H1 (cell line): ENCODE results near the gene RBMS2. TPM values are rescaled to one million over a fixed set of nuclear protein-coding genes. Genes with fewer than 3 reads are reported as not detected.
A peak's percentile ranks its signal among the peaks of the same experiment; 100 is the strongest.

Source experiments
- CBX8 ChIP-seq: fragments of 300-800, 300-1000 bp; sonication (generic); IDR thresholded peaks from 2 replicates; pipeline ENCODE4 v1.7.1; 2016; ENCODE audit warnings: low read depth, low read length, borderline replicate concordance
- CEBPB ChIP-seq: IDR thresholded peaks from 2 replicates; pipeline ENCODE4 v1.6.1; 2012; ENCODE audit warnings: low read depth, low read length
- CHD2 ChIP-seq: IDR thresholded peaks from 2 replicates; pipeline ENCODE4 v1.6.1; 2012; ENCODE audit warnings: low read length, improper control_type of control experiment
- EP300 ChIP-seq, 2 experiments: IDR thresholded peaks; 1 replicate in 1 of 2; 2 replicates in 1 of 2; pipeline ENCODE4 v1.6.1; 2011 to 2012; ENCODE audit warnings: low read depth in 2 of 2, low read length in 2 of 2, mild to moderate bottlenecking in 2 of 2, borderline replicate concordance in 1 of 2, inconsistent platforms in 1 of 2, moderate library complexity in 1 of 2
- JUN ChIP-seq: IDR thresholded peaks from 2 replicates; pipeline ENCODE4 v1.6.1; 2011; ENCODE audit warnings: low read depth, mild to moderate bottlenecking, improper control_type of control experiment, low read length
- RBBP5 ChIP-seq: IDR thresholded peaks from 2 replicates; pipeline ENCODE4 v1.7.1; 2012; ENCODE audit warnings: low read depth, mild to moderate bottlenecking, inconsistent platforms, low read length, moderate library complexity, borderline replicate concordance
- RFX5 ChIP-seq: IDR thresholded peaks from 2 replicates; pipeline ENCODE4 v1.6.1; 2011; ENCODE audit warnings: low read depth, low read length, improper control_type of control experiment, borderline replicate concordance
- RNF2 ChIP-seq: fragments of 200-900, 300-1000 bp; sonication (generic); IDR thresholded peaks from 2 replicates; pipeline ENCODE4 v1.7.1; 2016; ENCODE audit warnings: borderline replicate concordance, low read depth, mild to moderate bottlenecking, antibody characterized with exemption, low read length; ENCODE audit not compliant: poor library complexity, severe bottlenecking; ENCODE audit errors: missing control alignments
- SIX5 ChIP-seq: IDR thresholded peaks from 2 replicates; pipeline ENCODE4 v1.6.1; 2011; ENCODE audit warnings: mild to moderate bottlenecking, low read depth, low read length
- TCF12 ChIP-seq: IDR thresholded peaks from 2 replicates; pipeline ENCODE4 v1.6.1; 2011; ENCODE audit warnings: low read depth, mild to moderate bottlenecking, low read length
- polyA plus RNA-seq, 7 experiments: library from polyadenylated mRNA; depleted of rRNA in 3 of 7; stranded (reverse) in 5 of 7; unstranded in 2 of 7; fragments of >200 nt in 5 of 7; fragments of 200-250 nt in 2 of 7; gene quantifications; 1 replicate in 5 of 7; 2 replicates in 1 of 7; 4 replicates in 1 of 7; pipeline versions ENCODE4 v1.2.1 to v1.2.3, GENCODE V29; 2011 to 2013; ENCODE audit warnings: missing spikeins in 2 of 7, mixed read lengths in 2 of 7
- total RNA-seq: library from RNA; stranded (reverse); fragmentation: NEBNext Ultra II Directional; extraction: Animal tissue kit (Norgen Biotek cat#: 25700); gene quantifications from 2 replicates; pipeline ENCODE4 v1.2.1, GENCODE V29; 2021
- TF ChIP-seq, protein P1 (sequence below): fragments of 300-600 bp; sonication (generic); IDR thresholded peaks from 2 replicates; pipeline ENCODE4 v1.7.1; 2012; ENCODE audit warnings: low read length, moderate library complexity, mild to moderate bottlenecking, inconsistent platforms; ENCODE audit not compliant: insufficient replicate concordance

RBMS2 gene
- total and polyA plus RNA-seq, 2 of the 8 experiments (the other 6 are each of a cell fraction or from before 2014, with no cell fraction given): 9.6 to 31.3 TPM

DNA sequence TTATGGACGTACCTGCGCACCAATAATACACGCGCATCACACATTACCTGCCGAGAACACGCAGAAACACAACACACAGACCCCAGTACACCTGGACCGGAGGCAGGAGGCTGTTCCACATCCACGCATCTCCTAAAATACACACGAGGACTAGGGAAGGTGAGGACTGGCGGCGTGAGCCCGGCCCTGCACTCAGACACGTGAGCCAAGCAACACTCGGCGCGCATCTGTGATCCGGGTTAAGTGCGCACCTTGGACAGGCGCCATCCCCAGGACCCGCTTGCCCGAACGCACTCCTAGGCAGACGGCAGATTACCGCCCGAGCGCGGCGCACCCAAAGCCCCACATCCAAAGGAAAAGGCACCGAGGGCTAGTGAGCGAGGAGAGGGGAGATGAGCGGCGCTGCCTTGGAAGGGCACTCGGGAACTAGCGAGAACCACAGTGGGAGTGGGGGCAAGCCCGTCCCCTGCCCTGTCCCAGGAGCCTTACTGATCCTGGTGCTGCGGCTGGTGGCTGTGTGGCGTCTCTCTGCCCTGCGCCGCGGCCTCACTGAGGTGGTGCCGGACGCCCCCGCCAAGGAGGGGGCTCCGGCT, 34.1 kb upstream of the RBMS2 start (continued):
- no peak for TF ChIP-seq EP300 (IDR thresholded peaks at IDR 0.05; ENCODE audit: borderline replicate concordance in 1 of 2, low read depth in 2 of 2, low read length in 2 of 2)
- TF ChIP-seq CHD2: no peak
- TF ChIP-seq, protein P1, sequence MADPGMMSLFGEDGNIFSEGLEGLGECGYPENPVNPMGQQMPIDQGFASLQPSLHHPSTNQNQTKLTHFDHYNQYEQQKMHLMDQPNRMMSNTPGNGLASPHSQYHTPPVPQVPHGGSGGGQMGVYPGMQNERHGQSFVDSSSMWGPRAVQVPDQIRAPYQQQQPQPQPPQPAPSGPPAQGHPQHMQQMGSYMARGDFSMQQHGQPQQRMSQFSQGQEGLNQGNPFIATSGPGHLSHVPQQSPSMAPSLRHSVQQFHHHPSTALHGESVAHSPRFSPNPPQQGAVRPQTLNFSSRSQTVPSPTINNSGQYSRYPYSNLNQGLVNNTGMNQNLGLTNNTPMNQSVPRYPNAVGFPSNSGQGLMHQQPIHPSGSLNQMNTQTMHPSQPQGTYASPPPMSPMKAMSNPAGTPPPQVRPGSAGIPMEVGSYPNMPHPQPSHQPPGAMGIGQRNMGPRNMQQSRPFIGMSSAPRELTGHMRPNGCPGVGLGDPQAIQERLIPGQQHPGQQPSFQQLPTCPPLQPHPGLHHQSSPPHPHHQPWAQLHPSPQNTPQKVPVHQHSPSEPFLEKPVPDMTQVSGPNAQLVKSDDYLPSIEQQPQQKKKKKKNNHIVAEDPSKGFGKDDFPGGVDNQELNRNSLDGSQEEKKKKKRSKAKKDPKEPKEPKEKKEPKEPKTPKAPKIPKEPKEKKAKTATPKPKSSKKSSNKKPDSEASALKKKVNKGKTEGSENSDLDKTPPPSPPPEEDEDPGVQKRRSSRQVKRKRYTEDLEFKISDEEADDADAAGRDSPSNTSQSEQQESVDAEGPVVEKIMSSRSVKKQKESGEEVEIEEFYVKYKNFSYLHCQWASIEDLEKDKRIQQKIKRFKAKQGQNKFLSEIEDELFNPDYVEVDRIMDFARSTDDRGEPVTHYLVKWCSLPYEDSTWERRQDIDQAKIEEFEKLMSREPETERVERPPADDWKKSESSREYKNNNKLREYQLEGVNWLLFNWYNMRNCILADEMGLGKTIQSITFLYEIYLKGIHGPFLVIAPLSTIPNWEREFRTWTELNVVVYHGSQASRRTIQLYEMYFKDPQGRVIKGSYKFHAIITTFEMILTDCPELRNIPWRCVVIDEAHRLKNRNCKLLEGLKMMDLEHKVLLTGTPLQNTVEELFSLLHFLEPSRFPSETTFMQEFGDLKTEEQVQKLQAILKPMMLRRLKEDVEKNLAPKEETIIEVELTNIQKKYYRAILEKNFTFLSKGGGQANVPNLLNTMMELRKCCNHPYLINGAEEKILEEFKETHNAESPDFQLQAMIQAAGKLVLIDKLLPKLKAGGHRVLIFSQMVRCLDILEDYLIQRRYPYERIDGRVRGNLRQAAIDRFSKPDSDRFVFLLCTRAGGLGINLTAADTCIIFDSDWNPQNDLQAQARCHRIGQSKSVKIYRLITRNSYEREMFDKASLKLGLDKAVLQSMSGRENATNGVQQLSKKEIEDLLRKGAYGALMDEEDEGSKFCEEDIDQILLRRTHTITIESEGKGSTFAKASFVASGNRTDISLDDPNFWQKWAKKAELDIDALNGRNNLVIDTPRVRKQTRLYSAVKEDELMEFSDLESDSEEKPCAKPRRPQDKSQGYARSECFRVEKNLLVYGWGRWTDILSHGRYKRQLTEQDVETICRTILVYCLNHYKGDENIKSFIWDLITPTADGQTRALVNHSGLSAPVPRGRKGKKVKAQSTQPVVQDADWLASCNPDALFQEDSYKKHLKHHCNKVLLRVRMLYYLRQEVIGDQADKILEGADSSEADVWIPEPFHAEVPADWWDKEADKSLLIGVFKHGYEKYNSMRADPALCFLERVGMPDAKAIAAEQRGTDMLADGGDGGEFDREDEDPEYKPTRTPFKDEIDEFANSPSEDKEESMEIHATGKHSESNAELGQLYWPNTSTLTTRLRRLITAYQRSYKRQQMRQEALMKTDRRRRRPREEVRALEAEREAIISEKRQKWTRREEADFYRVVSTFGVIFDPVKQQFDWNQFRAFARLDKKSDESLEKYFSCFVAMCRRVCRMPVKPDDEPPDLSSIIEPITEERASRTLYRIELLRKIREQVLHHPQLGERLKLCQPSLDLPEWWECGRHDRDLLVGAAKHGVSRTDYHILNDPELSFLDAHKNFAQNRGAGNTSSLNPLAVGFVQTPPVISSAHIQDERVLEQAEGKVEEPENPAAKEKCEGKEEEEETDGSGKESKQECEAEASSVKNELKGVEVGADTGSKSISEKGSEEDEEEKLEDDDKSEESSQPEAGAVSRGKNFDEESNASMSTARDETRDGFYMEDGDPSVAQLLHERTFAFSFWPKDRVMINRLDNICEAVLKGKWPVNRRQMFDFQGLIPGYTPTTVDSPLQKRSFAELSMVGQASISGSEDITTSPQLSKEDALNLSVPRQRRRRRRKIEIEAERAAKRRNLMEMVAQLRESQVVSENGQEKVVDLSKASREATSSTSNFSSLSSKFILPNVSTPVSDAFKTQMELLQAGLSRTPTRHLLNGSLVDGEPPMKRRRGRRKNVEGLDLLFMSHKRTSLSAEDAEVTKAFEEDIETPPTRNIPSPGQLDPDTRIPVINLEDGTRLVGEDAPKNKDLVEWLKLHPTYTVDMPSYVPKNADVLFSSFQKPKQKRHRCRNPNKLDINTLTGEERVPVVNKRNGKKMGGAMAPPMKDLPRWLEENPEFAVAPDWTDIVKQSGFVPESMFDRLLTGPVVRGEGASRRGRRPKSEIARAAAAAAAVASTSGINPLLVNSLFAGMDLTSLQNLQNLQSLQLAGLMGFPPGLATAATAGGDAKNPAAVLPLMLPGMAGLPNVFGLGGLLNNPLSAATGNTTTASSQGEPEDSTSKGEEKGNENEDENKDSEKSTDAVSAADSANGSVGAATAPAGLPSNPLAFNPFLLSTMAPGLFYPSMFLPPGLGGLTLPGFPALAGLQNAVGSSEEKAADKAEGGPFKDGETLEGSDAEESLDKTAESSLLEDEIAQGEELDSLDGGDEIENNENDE: no peak
- TF ChIP-seq TCF12: no peak
- TF ChIP-seq RNF2: no peak
- TF ChIP-seq JUN: no peak
- TF ChIP-seq SIX5: no peak
- TF ChIP-seq CBX8: no peak
- TF ChIP-seq RFX5: no peak
- no peak for TF ChIP-seq CEBPB
- peak; percentile 79; the same call in 1 of the 2 replicates for TF ChIP-seq RBBP5
